NAMALWA (cell line): ENCODE data around the gene GEMIN5.
"Not testable (repeated sequence)": the region's sequence is repeated elsewhere in the genome, so short reads cannot be mapped to it uniquely, and the experiment has no call there.

Experiments used
- DNase-seq: peaks from one replicate; pipeline ENCODE4 v3.0.0-alpha.2; 2015; ENCODE audit warnings: low spot score

GEMIN5 gene

GRCh38 chr5:154944716-154945115 lies 6.7 kb upstream of the GEMIN5 start:
- no peak for DNase-seq

GRCh38 chr5:154943527-154943926 lies 5.5 kb upstream of the GEMIN5 start:
- no peak for DNase-seq

DNA sequence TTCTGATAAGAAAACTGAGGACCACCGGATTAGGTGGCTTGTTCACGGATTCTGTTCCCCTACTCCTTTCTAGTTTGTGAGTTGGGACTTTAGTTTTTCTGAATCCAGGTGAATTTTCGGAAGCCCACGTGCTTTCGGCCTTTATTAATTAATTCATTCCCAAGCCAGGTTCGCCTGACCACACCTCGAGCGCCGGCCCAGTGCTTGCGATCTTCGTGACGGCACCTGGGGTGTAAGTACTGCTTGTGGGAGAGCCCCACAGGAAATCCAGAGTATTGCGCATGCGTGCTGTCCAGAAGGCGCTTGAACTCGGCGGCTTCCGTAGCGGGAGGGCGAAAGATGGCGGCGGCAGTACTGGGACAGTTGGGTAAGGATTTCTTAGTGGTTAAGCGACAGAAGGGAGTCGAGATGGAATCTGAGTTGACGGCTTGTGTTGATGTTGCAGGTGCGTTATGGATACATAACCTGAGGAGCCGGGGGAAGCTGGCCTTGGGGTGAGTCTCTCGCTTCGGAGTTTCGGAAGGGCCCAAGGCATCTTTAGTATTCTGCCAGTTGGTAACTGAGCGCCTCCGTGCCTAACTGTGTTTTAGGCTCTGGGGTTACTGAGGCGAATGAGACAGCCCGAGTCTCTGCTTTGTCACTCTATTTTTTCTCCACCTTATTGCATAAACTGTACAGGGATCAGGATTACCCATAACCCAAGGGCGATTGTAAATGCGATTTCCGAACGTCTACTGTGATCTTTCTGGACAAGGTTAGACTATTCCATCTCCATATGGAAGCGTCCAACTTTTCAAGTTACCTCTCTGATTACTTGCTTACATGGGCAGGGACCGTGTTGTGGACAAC lies 3.0 kb upstream of the GEMIN5 start, which contains the start of gene MRPL22:
TSS of gene MRPL22 (plus strand) at position 302 of the 849 bp plus-strand sequence. CDS start at position 340, 38 bp downstream.
- peak; percentile 95 for DNase-seq

DNA sequence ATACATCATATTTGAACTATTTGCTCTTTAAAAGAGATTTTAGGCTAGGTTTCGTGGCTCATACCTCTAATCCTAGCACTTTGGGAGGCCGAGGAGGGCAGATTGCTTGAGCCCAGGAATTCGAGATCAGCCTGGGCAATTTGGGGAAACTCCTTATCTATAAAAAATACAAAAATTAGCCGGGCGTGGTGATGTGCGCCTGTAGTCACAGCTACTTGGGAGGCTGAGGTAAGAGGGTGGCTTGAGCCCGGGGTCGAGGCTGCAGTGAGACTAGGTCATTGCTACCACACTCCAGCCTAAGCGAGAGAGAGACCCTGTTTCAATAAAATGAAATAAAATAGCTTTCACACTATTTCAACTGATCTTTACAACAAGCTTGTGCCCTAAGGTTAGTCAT lies 2.4 kb upstream of the GEMIN5 start:
- no peak for DNase-seq

GRCh38 chr5:154939387-154939786 lies 1.4 kb upstream of the GEMIN5 start:
- not testable (repeated sequence) for DNase-seq

DNA sequence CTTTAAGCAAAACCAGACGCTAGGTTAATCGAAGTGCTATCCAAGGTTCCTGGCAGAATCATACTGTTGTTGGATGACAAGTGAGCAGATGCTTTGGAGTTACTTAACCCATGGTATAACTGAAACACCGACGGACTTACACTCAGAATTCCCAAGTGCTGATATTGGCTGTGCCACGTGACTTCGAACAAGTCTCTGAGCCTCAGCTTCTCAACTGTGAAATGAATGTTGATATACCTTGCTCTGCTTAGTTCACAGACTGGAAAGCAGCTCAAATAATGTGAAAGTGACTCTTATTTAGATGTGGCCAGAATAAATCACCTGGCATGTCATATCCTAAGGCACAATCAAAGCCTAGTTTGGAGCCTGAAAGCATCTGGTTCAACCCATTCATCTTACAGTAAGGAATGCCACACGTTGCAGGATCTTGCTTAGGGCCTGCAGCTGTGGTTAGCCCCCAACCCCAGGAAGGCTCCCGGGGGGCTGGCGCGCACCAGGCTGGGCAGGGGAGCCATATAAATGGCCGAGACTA lies 759 bp downstream of the GEMIN5 start:
- DNase-seq, result no peak

- no peak for DNase-seq
Observed at GRCh38 chr5:154934881-154935280, 3.1 kb downstream of the GEMIN5 start.

GRCh38 chr5:154933537-154933936 lies 4.5 kb downstream of the GEMIN5 start:
- no peak for DNase-seq

DNA sequence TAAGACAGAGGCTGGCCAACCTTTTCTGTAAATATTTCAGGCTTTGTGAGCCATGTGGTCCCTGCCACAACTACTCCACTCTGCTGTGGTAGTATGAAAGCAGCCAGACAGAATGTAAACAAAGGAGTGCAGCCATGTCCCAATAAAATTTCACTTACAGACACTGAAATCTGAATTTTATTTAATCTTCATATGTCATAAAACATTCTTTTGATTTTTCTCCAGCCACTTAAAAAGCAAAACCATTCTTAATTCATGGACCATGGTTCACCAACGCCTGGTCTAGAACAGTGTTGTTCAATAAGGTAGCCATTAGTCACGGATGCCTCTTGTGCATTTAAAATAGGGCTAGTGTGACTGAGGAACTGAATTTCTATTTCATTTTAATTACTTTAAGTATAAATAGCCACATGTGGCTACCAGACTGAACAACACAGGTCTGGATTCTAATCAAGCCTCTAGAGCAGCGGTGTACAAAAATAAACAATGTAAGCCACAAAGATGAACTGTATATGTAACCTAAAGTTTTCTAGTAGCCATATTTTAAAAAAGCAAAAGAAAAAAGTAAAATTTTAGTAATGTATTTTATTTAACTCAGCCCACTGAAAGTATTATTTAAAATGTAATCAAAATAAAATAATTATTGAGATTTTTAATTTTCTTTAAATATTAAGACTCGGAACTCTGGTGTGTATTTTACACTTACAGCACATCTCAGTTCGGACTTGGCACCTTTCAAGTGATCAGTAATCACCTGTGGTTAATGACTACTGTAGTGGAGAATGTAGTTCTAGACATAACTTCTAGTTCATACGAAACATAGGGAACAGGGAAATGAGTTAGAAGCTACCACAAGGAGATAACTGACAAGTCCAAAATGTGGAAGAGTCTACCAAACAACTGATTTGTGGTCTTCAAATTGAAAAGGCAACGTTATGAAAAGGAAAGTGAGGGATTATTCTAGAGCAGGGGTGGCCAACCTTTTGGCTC lies 14.3 kb downstream of the GEMIN5 start:
- no peak for DNase-seq

DNA sequence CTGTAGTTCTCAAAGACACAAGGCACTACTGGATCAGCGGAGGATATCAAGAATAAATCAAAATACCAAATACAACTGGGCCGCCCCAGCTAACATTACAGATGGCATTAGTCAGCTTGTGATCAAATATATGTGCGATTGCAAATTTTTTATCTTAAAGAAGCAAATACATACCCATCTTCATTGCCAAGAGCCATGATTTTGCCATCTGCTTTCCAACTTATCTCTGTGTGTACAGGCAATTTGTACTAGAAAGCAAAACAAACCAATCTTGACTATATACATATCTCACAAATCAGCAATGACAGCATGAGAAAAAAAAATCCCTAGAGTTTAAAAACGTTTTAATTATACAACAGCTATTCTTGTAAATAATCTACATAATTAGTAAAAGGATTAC lies 20.3 kb downstream of the GEMIN5 start:
- DNase-seq, result no peak

- DNase-seq, result no peak
Observed at GRCh38 chr5:154916874-154917273, 21.1 kb downstream of the GEMIN5 start.

- not testable (repeated sequence) for DNase-seq
Observed at GRCh38 chr5:154905601-154906000, 32.4 kb downstream of the GEMIN5 start.

DNA sequence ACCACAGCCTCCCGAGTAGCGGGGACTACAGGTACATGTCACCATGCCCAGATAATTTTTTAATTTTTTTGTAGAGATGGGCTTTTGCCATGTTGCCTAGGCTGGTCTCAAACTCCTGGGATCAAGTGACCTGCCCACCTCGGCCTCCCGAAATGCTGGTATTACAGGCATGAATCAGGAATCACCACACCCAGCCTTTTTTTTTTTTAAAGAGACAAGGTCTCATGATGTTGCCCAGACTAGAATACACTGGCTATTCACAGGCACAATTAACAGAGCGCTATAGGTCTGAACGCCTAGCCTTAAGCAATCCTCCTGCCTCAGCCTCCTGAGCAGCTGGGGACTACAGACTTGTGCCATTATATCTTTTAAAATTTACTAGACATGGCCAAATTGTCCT lies 36.1 kb downstream of the GEMIN5 start:
- no peak for DNase-seq

GRCh38 chr5:154901276-154901675 lies 36.7 kb downstream of the GEMIN5 start:
- no peak for DNase-seq

GRCh38 chr5:154900066-154900465 lies 37.9 kb downstream of the GEMIN5 start:
- no peak for DNase-seq

DNA sequence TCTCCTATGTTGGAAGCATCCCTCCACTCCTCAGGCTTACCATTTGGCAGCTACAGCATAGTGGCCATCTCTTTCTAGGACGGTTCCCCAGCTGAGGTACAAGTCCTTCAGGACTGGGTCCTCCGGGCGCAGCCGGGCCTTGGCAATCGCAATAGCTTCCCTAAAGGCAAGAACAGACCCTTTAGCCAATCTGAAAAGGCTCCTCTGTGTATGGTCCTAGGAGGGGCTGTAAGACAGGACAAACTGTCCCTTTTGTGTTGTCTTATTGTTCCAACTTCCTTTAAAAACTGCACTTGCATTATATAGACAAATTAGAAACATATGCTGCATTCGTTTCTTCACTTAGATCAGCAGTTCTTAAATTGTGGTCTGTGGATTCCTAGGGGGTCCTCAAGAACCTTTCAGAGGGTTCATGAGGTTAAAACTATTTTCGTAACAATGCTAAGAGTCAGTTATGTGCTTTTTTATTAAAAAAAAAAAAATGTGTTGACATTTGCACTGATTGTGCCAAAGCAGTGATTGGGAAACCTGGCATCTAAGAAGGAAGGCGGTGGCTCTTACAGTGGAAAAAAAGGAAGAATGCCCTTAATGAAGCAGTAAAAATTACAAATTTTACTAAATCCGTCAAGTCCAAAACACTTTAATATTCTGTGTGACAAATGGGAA lies 38.7 kb downstream of the GEMIN5 start:
- DNase-seq, result no peak

- DNase-seq, result no peak
Observed at GRCh38 chr5:154898210-154898609, 39.8 kb downstream of the GEMIN5 start.

GRCh38 chr5:154896562-154897165 lies 41.3 kb downstream of the GEMIN5 start:
- DNase-seq, result no peak

GRCh38 chr5:154895606-154896561 lies 42.1 kb downstream of the GEMIN5 start:
- DNase-seq, result no peak

GRCh38 chr5:154893381-154893780 lies 44.6 kb downstream of the GEMIN5 start:
- no peak for DNase-seq
